HG03571 (cell line): ENCODE results near the gene BEND5.

Experiments used
- ATAC-seq: cut with Tn5 transposase; IDR thresholded peaks from one replicate; pipeline ENCODE4 v1.9.1; 2021; ENCODE audit not compliant: unreplicated experiment

The BEND5 gene

GRCh38 chr1:48725341-48726046 is 51.2 kb downstream of the BEND5 start:
- no peak for ATAC-seq

- ATAC-seq = no peak
Measured at GRCh38 chr1:48720929-48721328, 55.8 kb downstream of the BEND5 start.

GRCh38 chr1:48718705-48719104 is 58.0 kb downstream of the BEND5 start:
- no peak for ATAC-seq

DNA sequence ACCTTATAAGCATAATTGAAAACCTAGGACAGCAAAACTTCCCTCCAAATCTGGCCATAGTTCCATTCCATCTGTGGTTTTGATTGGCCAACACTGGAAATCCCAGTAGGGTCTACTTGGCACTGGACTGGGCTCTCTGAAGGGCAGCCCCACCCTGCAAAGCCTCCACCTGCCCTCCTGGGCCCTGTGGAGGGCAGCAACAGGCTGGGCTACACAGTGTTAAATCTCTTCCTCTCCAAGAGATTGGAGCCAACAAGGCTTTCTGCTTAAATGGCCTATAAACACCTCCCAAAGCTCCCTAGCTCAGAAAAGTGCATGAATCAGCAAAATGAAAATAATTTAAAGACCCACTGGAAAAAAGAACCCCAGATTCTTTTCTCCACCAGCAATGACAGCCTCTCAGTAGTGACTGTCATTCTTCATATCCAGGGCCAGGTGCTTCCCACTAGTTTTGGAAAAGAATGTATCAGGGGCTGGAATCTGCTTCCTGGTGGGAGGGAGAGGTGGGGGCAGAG is 58.5 kb downstream of the BEND5 start:
- no peak for ATAC-seq

- no peak for ATAC-seq
Measured at GRCh38 chr1:48717082-48717481, 59.6 kb downstream of the BEND5 start.

DNA sequence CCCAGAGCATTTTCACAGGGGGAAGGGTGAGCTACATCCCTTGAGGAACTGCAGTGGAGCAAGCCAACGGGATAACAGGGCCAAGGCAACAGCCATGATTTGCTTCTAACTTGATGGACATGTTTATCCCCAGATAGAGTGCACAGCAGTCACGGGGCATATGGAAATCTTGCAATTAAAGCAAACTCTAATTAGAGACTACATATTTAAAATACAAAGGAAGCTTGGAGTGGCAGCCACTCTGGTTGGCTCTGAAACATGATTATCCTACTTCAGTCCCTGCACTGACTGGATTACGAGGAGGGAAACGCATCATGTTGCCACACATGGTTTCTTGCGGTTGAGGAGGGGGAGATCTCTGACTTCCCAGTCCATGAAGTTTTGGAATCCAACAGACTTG is 60.8 kb downstream of the BEND5 start:
- no peak for ATAC-seq

GRCh38 chr1:48710915-48711314 is 65.8 kb downstream of the BEND5 start:
- no peak for ATAC-seq

DNA sequence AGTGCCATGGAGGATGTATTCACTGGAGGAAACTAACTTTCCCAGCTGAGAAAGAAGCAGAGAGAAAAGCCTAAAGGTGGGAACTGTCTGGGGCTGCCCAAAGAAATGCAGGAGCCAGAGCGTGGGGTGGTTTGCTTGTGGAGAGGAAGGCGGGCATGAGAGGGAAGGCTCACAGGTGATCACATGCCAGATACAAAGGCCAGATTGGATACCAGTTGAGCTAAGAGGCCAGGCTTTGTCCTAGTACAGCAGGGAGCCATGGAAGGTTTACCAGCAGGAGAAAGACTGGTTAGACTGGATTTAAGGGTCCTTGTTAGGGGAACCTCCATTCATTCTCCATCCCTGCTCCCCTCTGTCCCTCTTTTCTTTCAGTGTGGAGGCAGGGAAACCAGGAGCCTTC is 66.4 kb downstream of the BEND5 start:
- no peak for ATAC-seq

- ATAC-seq = no peak
Measured at GRCh38 chr1:48704736-48705135, 72.0 kb downstream of the BEND5 start.

DNA sequence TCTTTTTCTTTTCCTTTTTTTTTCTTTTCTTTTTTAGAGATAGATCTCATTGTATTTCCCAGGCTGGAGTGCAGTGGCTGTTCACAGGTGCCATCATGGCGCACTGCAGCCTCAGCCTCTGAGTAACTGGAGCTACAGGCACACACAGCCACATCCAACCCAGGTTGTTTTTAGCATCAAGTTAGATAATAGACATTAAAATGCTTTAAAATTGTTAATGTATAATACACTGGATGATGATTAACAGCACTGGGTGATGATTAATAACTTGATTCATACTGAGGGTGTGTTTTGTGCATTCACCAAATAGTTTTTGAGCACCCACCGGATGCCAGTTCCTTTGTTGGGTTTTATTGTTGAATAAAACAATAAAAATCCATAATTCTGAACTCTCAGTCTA is 75.2 kb downstream of the BEND5 start:
- no peak for ATAC-seq

DNA sequence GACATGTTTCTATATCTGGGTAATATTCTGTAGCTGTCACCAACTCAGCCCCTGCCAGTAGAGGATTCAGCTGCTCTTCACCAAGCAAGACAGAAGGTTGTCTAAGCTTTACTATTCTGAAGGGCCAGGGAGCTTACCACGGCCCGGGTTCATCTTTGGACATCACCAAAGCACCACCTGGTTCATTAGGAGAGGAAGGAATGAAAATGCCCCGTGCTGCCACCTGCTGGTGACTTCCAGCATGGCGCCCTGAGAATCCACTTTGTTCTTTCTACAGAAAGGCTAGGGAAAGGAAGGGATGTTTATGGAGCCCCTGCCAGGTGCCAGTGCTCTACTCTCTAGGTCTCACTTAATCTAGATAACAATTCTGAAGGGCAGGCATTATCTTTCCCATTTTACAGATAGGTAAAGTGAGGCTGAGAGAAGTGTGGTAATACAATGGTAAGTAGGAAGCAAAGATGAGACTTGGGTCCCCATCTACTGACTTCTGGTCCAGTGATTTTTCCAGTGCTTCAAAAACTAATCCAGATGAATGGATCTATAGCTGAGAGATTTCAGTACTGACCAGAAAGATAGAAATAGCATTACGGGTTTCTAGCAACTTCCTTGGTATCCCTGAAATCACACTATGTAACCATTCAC is 79.5 kb downstream of the BEND5 start:
- ATAC-seq = no peak

DNA sequence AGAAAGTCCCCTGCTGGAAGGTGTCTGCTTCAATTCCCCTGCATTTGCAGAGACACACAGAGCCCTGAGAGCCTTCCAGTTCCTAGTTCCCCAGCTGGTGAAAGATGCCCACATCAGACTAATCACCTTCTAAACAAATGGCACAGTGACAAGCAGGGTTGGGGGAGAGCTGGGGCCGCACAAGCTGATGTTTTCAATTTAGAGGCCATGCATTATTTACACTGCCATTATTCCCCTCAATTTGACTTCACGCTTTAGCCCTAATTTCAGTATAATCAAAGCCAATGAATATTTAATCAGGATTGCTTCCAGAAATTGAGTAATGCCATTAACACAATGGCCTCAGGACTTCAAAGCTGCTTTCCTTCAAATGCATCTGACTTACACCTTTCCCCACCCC is 81.5 kb downstream of the BEND5 start:
- ATAC-seq = no peak

DNA sequence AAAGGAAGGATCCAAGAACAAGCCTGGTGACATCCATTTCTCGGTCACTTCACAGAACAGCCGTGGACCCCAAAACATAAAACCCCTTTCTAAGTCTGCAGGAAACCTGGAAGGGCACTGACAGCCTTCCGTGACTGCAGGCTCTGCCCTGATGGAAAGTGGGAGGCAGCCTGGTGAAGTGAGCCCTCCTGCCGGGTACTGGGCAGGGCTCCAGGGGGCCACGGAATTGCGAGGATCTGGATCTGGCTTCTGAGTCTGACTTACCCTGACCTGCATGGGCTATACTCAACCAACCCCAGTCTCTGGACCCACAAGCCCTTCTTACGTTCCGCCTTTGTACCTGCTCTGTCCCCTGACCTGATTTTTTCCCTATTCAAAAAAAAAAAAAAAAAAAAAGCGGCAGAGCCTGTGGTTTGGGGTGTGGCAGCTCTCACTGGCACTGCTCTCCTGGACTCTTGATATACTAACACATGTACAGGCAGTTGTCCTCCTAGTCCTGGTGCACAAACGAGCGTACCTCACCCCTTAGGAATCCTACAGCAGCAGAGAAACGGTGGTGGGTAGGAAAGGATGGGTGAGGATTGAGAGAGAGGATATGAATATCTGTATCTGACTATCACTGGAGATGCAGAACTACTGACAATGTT is 82.9 kb downstream of the BEND5 start:
- no peak for ATAC-seq

GRCh38 chr1:48693180-48693579 is 83.5 kb downstream of the BEND5 start:
- ATAC-seq = no peak

- no peak for ATAC-seq
Measured at GRCh38 chr1:48692235-48692634, 84.5 kb downstream of the BEND5 start.

GRCh38 chr1:48691429-48692001 is 85.2 kb downstream of the BEND5 start:
- peak; percentile 56 for ATAC-seq

DNA sequence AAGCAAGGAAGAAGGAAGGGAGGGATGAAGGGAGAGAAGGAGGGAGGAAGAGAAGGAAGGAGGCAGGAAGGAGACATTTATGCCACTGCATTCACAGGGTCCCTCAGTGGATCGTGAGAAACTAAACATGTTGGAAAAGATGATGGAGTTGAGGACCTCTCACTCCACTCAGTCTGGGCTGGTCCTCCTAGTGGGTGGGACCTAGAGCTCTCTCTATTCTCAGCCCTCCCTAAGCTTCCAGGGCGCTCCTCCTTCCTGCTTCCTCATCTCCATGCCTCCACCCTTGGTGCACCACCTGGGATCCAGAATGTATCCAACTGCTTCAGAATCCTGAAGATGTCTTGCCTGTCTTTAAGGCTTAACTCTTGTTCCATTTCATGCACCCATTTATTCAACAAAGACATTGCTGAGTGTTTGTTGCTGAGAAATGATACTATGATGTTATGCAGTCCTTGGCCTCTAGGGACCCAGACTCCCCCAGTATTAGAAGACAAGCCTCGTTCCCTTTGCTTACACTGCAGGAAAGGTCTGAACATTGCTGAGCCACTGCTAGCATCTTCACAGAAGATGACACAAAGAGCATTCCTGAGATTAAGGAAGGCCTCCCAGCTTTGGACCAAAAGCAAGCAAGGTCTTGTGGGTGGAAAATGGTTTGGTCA is 88.5 kb downstream of the BEND5 start:
- peak; percentile 80 for ATAC-seq

DNA sequence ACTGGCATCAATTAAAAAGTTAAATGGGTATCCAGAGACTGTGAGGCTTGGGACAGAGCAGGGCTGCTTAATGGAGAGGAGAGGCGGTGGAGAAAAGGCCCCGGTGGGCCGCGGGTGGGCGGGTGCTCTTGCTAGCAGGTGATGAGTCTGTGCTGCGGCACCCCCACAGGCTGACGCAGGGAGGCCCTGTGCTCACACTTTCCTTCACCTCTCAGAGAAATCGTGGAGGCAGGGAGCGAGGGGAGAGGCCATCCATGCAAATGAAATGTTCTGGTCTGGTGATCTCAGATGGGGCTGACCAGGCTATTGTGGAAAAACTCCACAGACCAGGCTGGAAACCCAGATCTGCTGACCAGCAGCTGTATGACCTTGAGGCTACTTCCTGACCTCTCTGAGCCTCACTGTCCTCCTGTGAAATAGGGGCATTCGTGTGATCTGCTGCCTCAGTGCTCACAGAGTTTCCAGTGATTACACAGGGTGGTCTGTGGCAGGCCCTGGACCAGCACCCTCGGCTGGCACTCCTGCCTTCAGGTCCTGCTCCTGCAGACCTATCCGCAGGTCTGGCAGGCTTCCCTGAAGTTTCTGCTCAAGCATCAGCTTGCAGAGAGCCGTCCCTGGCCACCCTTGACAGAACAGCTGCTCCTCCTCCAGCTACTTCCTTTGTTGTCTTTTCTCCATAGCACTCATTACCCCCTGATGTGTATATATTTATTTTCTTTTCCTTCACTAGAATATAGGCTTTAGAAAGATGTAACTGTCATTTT is 89.2 kb downstream of the BEND5 start:
- no peak for ATAC-seq

GRCh38 chr1:48686159-48686558 is 90.5 kb downstream of the BEND5 start:
- ATAC-seq = no peak

DNA sequence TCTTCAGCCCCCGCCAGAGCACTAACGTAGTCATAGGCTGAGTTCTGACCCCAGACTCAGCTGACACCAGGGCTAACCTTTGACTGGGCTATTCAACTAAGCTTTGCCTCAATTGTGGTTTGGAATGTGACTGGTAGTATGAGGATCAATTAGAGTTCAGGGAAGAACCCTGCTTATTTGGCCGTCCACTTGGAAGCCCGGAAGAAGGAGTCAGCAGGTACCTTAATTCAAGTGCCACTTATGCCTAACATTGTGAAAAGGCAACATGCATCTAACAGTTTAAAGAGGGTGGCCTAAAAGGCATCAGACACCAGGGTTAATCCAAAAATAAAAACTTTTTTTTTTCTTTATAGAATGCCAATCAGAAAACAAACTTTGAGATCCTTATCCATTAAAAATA is 92.3 kb downstream of the BEND5 start:
- no peak for ATAC-seq

DNA sequence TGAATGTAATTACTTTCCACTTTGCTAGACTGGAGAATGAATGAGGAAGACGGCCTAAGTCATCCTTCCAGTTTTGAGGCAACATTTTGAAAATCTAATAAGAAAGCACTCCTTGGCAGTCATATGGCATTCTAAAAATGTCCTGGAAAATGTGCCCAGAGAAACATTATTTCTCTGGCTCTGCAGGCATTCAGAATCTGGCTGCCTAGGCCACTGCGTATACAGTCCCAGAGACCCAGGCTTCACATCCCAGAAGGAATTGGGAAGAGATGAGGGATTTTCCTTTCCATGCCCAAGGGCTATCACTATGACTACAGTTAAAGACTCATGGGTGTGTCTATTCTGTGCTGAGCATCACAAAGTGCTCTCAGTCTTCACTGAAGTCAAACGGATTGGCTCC is 92.9 kb downstream of the BEND5 start:
- no peak for ATAC-seq
